ENCODE measurements around the gene CRB1. TPM values are rescaled to one million over a fixed set of nuclear protein-coding genes. Genes with fewer than 3 reads are reported as not detected.

Gene CRB1
- total and polyA plus RNA-seq, 8 donors: 0.08 to 0.73 TPM; not detected in 6

DNA sequence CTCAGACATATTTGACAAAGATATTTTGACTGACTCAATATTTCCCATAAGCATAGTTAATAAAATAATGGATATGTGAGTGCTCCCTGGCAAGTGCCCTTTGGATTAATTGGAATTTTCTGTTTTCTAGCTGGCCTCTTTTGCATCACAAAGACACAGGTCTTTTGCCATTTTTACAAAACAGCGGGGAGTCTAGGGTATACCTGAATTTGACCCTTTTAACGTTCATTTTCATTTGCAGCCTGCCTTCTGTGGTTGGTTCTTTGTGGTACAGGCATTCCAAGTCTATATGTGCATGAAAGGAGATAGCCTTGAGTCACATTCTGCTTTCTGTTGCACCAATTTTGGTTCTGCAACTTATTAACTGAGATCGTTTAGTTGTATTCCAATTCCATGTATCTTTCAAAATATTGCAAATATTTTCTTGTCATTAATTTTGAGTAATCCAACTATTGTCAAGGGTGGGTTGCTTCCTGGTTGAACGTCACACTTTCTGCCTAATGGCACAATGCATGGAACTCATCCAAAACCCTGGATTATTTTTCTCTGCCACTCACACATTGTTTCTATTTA, 171.7 kb downstream of the CRB1 start:
- TF ChIP-seq POLR2AphosphoS5 (IDR thresholded peaks at IDR 0.05): no peak
- no peak for TF ChIP-seq POLR2A (IDR thresholded peaks at IDR 0.05)
- TF ChIP-seq EP300 (IDR thresholded peaks at IDR 0.05): no peak
- TF ChIP-seq CTCF (IDR thresholded peaks at IDR 0.05): no peak
- Histone ChIP-seq H3K4me1 (no peaks in the 10 kb centered on the region), H3K36me3 (no peaks in the 10 kb centered on the region), H3K9me3 (no peaks in the 10 kb centered on the region), H3K4me3 (no peak overlapping the region), H3K27ac (no peak overlapping the region), H3K27me3 (no peaks in the 10 kb centered on the region)
- intact Hi-C loops (cut with DNase I; ENCODE audit: low total_unique reads): no loop called here
- DNase-seq: no peak
- WGBS, 5 donors: 48 to 60% (median 56%) methylated on average over 4 of the region's 4 CpGs

DNA sequence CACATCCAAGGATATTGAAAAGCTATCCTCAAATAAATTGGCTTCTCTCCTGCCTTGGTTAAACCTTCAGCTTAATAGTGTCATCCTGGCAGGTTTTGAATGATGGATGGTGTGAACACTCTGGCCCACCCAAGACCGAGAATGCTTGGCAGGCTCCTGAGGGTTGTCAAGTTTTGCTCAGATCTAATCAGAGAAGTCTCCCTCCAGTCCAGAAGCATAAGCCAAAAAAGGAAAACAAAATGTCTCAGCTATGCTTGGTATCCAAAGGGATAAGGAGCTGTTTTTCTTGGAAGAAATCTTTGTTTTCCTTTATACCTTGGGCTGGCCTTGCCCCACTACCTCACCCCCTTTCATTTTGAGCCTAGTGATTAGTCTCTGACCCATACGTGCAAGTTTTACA, 172.7 kb downstream of the CRB1 start:
- no peak for DNase-seq
- Histone ChIP-seq H3K36me3 (no peaks in the 10 kb centered on the region), H3K4me3 (no peak overlapping the region), H3K9me3 (no peaks in the 10 kb centered on the region), H3K27ac (no peak overlapping the region), H3K27me3 (no peaks in the 10 kb centered on the region), H3K4me1 (no peaks in the 10 kb centered on the region)
- TF ChIP-seq POLR2A (IDR thresholded peaks at IDR 0.05) (no peak), POLR2AphosphoS5 (IDR thresholded peaks at IDR 0.05) (no peak), CTCF (IDR thresholded peaks at IDR 0.05) (no peak), EP300 (IDR thresholded peaks at IDR 0.05) (no peak)
- WGBS, 5 donors: 27 to 52% (median 40%) methylated on average over 2 of the region's 2 CpGs
- intact Hi-C loops (cut with DNase I; ENCODE audit: low total_unique reads): no loop called here

GRCh38 chr1:197441999-197442414, 174.0 kb downstream of the CRB1 start:
- Histone ChIP-seq H3K27ac (no peak overlapping the region), H3K27me3 (no peaks in the 10 kb centered on the region), H3K36me3 (no peaks in the 10 kb centered on the region), H3K4me1 (no peaks in the 10 kb centered on the region), H3K4me3 (no peak overlapping the region), H3K9me3 (no peaks in the 10 kb centered on the region)
- intact Hi-C loops (cut with DNase I; ENCODE audit: low total_unique reads): no loop called here
- 24 to 42% (median 36%) methylated on average over 8 of the region's 8 CpGs for WGBS, 5 donors
- TF ChIP-seq POLR2AphosphoS5 (IDR thresholded peaks at IDR 0.05) (peak in 1 of 3 donors; percentile 72), CTCF (IDR thresholded peaks at IDR 0.05) (no peak), POLR2A (IDR thresholded peaks at IDR 0.05) (no peak), EP300 (IDR thresholded peaks at IDR 0.05) (peak; percentile 65)
- peak in 1 of 2 donors; percentile 70 for DNase-seq

- WGBS, 5 donors: 17 to 31% (median 25%) methylated on average over 1 of the region's 1 CpG
- TF ChIP-seq POLR2AphosphoS5 (IDR thresholded peaks at IDR 0.05) (no peak), EP300 (IDR thresholded peaks at IDR 0.05) (no peak), CTCF (IDR thresholded peaks at IDR 0.05) (no peak)
Measured at GRCh38 chr1:197444755-197445154, 176.7 kb downstream of the CRB1 start.

More at GRCh38 chr1:197444755-197445154, 176.7 kb downstream of the CRB1 start:
- DNase-seq: no peak
- intact Hi-C loops (cut with DNase I; ENCODE audit: low total_unique reads): no loop called here
- no peaks in the 10 kb centered on the region for H3K4me1 ChIP-seq
- H3K9me3 ChIP-seq: no peaks in the 10 kb centered on the region
- no peak overlapping the region for H3K27ac ChIP-seq
- no peaks in the 10 kb centered on the region for H3K27me3 ChIP-seq
- no peaks in the 10 kb centered on the region for H3K36me3 ChIP-seq
- no peak overlapping the region for H3K4me3 ChIP-seq
